Measurements from ENCODE around the gene WDR41. TPM values are rescaled to one million over a fixed set of nuclear protein-coding genes. Genes with fewer than 3 reads are reported as not detected.
"Not testable (repeated sequence)": the region's sequence is repeated elsewhere in the genome, so short reads cannot be mapped to it uniquely, and the experiment has no call there.

WDR41 gene
- 10 to 100 TPM; 33.0 to 41.0 TPM for total RNA-seq

- no peaks in the 10 kb centered on the region for H3K9me3 Mint-ChIP-seq
- peak within 1 kb of the TSS; percentile 94 for H3K4me3 Mint-ChIP-seq
- H3K4me1 Mint-ChIP-seq, result peaks cover 29% of the 10 kb centered on the region
- peak; percentile 90 for DNase-seq
- peaks cover 22% of the 10 kb centered on the region for H3K27me3 Mint-ChIP-seq
- peak within 1 kb of the TSS; percentile 91 for H3K27ac Mint-ChIP-seq
- H3K36me3 Mint-ChIP-seq, result peaks cover 2% of the 10 kb centered on the region
These were observed at the start of gene WDR41 for GRCh38 chr5:77491783-77492652. WDR41 (minus strand) TSS chr5:77492316; CDS start chr5:77492220, 96 bp downstream.

GRCh38 chr5:77531297-77531696 lies 39.2 kb upstream of the WDR41 start:
- no peak overlapping the region for H3K4me3 Mint-ChIP-seq
- DNase-seq, result no peak
- H3K9me3 Mint-ChIP-seq, result no peaks in the 10 kb centered on the region
- H3K27ac Mint-ChIP-seq, result no peak overlapping the region
- H3K27me3 Mint-ChIP-seq, result peaks cover 47% of the 10 kb centered on the region
- H3K4me1 Mint-ChIP-seq, result no peaks in the 10 kb centered on the region
- H3K36me3 Mint-ChIP-seq, result no peaks in the 10 kb centered on the region

- no peak overlapping the region for H3K27ac Mint-ChIP-seq
- no peaks in the 10 kb centered on the region for H3K9me3 Mint-ChIP-seq
- peaks cover 17% of the 10 kb centered on the region for H3K27me3 Mint-ChIP-seq
- DNase-seq, result no peak
- H3K36me3 Mint-ChIP-seq, result no peaks in the 10 kb centered on the region
- no peak overlapping the region for H3K4me3 Mint-ChIP-seq
- H3K4me1 Mint-ChIP-seq, result no peaks in the 10 kb centered on the region
These were observed 26.2 kb upstream of the WDR41 start for GRCh38 chr5:77518304-77518703.

- Mint-ChIP-seq H3K4me3 (no peak overlapping the region), H3K27me3 (peaks cover 10% of the 10 kb centered on the region), H3K9me3 (no peaks in the 10 kb centered on the region), H3K27ac (no peak overlapping the region), H3K36me3 (no peaks in the 10 kb centered on the region), H3K4me1 (no peaks in the 10 kb centered on the region)
- DNase-seq, result no peak
These were observed 22.3 kb upstream of the WDR41 start for GRCh38 chr5:77514457-77514856.

- H3K27me3 Mint-ChIP-seq, result peaks cover 15% of the 10 kb centered on the region
- no peaks in the 10 kb centered on the region for H3K36me3 Mint-ChIP-seq
- no peaks in the 10 kb centered on the region for H3K4me1 Mint-ChIP-seq
- H3K4me3 Mint-ChIP-seq, result no peak overlapping the region
- DNase-seq, result no peak
- H3K9me3 Mint-ChIP-seq, result no peaks in the 10 kb centered on the region
- H3K27ac Mint-ChIP-seq, result no peak overlapping the region
These were observed 21.2 kb upstream of the WDR41 start for GRCh38 chr5:77513321-77513720.

GRCh38 chr5:77501132-77501531 lies 9.0 kb upstream of the WDR41 start:
- H3K27ac Mint-ChIP-seq, DNase-seq, H3K4me1 Mint-ChIP-seq, H3K36me3 Mint-ChIP-seq, H3K4me3 Mint-ChIP-seq: not testable (repeated sequence)
- H3K27me3 Mint-ChIP-seq, result peaks cover 53% of the 10 kb centered on the region
- peaks cover 17% of the 10 kb centered on the region for H3K9me3 Mint-ChIP-seq

GRCh38 chr5:77499973-77500372 lies 7.9 kb upstream of the WDR41 start:
- Mint-ChIP-seq H3K4me1 (peaks cover 11% of the 10 kb centered on the region), H3K4me3 (no peak overlapping the region), H3K36me3 (peaks cover 6% of the 10 kb centered on the region), H3K27me3 (peaks cover 56% of the 10 kb centered on the region), H3K9me3 (peaks cover 16% of the 10 kb centered on the region), H3K27ac (no peak overlapping the region)
- no peak for DNase-seq

- H3K36me3 Mint-ChIP-seq, result peaks cover 6% of the 10 kb centered on the region
- H3K27me3 Mint-ChIP-seq, result peaks cover 54% of the 10 kb centered on the region
- H3K4me3 Mint-ChIP-seq, result no peak overlapping the region
- no peak overlapping the region for H3K27ac Mint-ChIP-seq
- peaks cover 16% of the 10 kb centered on the region for H3K4me1 Mint-ChIP-seq
- DNase-seq, result no peak
- peaks cover 15% of the 10 kb centered on the region for H3K9me3 Mint-ChIP-seq
These were observed 7.3 kb upstream of the WDR41 start for GRCh38 chr5:77499441-77499840.

GRCh38 chr5:77498952-77499351 lies 6.8 kb upstream of the WDR41 start:
- DNase-seq, result no peak
- H3K27me3 Mint-ChIP-seq, result peaks cover 51% of the 10 kb centered on the region
- no peak overlapping the region for H3K27ac Mint-ChIP-seq
- no peak overlapping the region for H3K4me3 Mint-ChIP-seq
- peaks cover 16% of the 10 kb centered on the region for H3K4me1 Mint-ChIP-seq
- peaks cover 15% of the 10 kb centered on the region for H3K9me3 Mint-ChIP-seq
- peaks cover 6% of the 10 kb centered on the region for H3K36me3 Mint-ChIP-seq

- Mint-ChIP-seq H3K4me1 (peaks cover 26% of the 10 kb centered on the region), H3K27ac (peak overlapping the region; percentile 10), H3K36me3 (peaks cover 2% of the 10 kb centered on the region), H3K27me3 (peaks cover 30% of the 10 kb centered on the region), H3K9me3 (no peaks in the 10 kb centered on the region), H3K4me3 (peak overlapping the region; percentile 3)
- DNase-seq, result no peak
These were observed 2.8 kb upstream of the WDR41 start for GRCh38 chr5:77494935-77495334.

GRCh38 chr5:77492653-77493000 lies 511 bp upstream of the WDR41 start:
- Mint-ChIP-seq H3K4me1 (peaks cover 29% of the 10 kb centered on the region), H3K27ac (peak overlapping the region; percentile 91), H3K4me3 (peak overlapping the region; percentile 94), H3K27me3 (peaks cover 22% of the 10 kb centered on the region), H3K9me3 (no peaks in the 10 kb centered on the region), H3K36me3 (peaks cover 2% of the 10 kb centered on the region)
- DNase-seq, result no peak

- Mint-ChIP-seq H3K27ac (peak overlapping the region; percentile 91), H3K4me1 (peaks cover 26% of the 10 kb centered on the region), H3K4me3 (peak overlapping the region; percentile 94), H3K27me3 (peaks cover 11% of the 10 kb centered on the region)
- not testable (repeated sequence) for H3K36me3 Mint-ChIP-seq, H3K9me3 Mint-ChIP-seq, DNase-seq
These were observed 1.3 kb downstream of the WDR41 start for GRCh38 chr5:77490741-77491344.

GRCh38 chr5:77486344-77486962 lies 5.7 kb downstream of the WDR41 start:
- Mint-ChIP-seq H3K9me3 (no peaks in the 10 kb centered on the region), H3K4me3 (no peak overlapping the region), H3K4me1 (peaks cover 13% of the 10 kb centered on the region), H3K36me3 (peaks cover 26% of the 10 kb centered on the region), H3K27ac (no peak overlapping the region), H3K27me3 (no peaks in the 10 kb centered on the region)
- no peak for DNase-seq

- peaks cover 38% of the 10 kb centered on the region for H3K36me3 Mint-ChIP-seq
- no peaks in the 10 kb centered on the region for H3K27me3 Mint-ChIP-seq
- H3K4me3 Mint-ChIP-seq, result no peak overlapping the region
- no peaks in the 10 kb centered on the region for H3K4me1 Mint-ChIP-seq
- no peak for DNase-seq
- H3K27ac Mint-ChIP-seq, result no peak overlapping the region
- H3K9me3 Mint-ChIP-seq, result no peaks in the 10 kb centered on the region
These were observed 8.4 kb downstream of the WDR41 start for GRCh38 chr5:77483682-77484081.

GRCh38 chr5:77475041-77475440 lies 17.1 kb downstream of the WDR41 start:
- H3K4me3 Mint-ChIP-seq, H3K4me1 Mint-ChIP-seq, DNase-seq, H3K27ac Mint-ChIP-seq, H3K27me3 Mint-ChIP-seq: not testable (repeated sequence)
- H3K9me3 Mint-ChIP-seq, result peaks cover 33% of the 10 kb centered on the region
- peaks cover 66% of the 10 kb centered on the region for H3K36me3 Mint-ChIP-seq

Measured in activated naive CD8-positive, alpha-beta T cell treated with anti-CD3 and anti-CD28 coated beads for 36 hours (primary cell).